SK-N-SH treated with all-trans-retinoic acid at 6 μM for 48 hours (cell line): Measurements from ENCODE around the gene RBMS3.

Source experiments
- CREB5 ChIP-seq: fragments of 250-450 bp; sonication (Bioruptor Pico); IDR thresholded peaks from 2 replicates; pipeline ENCODE4 v1.5.1; 2020; ENCODE audit warnings: low read depth, mild to moderate bottlenecking, moderate library complexity
- ESRRG ChIP-seq: fragments of 250-450 bp; sonication (Bioruptor Pico); IDR thresholded peaks from 2 replicates; pipeline ENCODE4 v1.6.1; 2021; ENCODE audit warnings: mild to moderate bottlenecking
- ISL1 ChIP-seq: fragments of 250-450 bp; sonication (Bioruptor Pico); IDR thresholded peaks from 2 replicates; pipeline ENCODE4 v2.1.2; 2022; ENCODE audit warnings: mild to moderate bottlenecking, moderate library complexity
- PATZ1 ChIP-seq: fragments of 250-450 bp; sonication (Bioruptor Pico); IDR thresholded peaks from 2 replicates; pipeline ENCODE4 v1.8.0; 2020; ENCODE audit warnings: mild to moderate bottlenecking, moderate library complexity, borderline replicate concordance
- POU6F1 ChIP-seq: fragments of 250-450 bp; sonication (Bioruptor Pico); IDR thresholded peaks from 2 replicates; pipeline ENCODE4 v1.8.0; 2021; ENCODE audit warnings: low read depth, mild to moderate bottlenecking, moderate library complexity, borderline replicate concordance
- PPARA ChIP-seq: fragments of 250-450 bp; sonication (Bioruptor Pico); IDR thresholded peaks from 2 replicates; pipeline ENCODE4 v1.5.0; 2020; ENCODE audit warnings: mild to moderate bottlenecking, borderline replicate concordance
- SNAI2 ChIP-seq: fragments of 250-450 bp; sonication (Bioruptor Pico); IDR thresholded peaks from 2 replicates; pipeline ENCODE4 v1.5.0; 2020; ENCODE audit warnings: mild to moderate bottlenecking, moderate library complexity
- ZFP3 ChIP-seq: fragments of 250-450 bp; sonication (Bioruptor Pico); IDR thresholded peaks from 2 replicates; pipeline ENCODE4 v1.5.0; 2020; ENCODE audit warnings: mild to moderate bottlenecking, moderate library complexity

- TF ChIP-seq CREB5 (CRISPR knock-in tag) (no peak), PPARA (CRISPR knock-in tag) (no peak), ISL1 (CRISPR knock-in tag) (no peak), POU6F1 (no peak), PATZ1 (CRISPR knock-in tag) (no peak), SNAI2 (CRISPR knock-in tag) (no peak), ESRRG (CRISPR knock-in tag) (no peak), ZFP3 (CRISPR knock-in tag) (no peak)
These were observed 327.8 kb downstream of the RBMS3 start for GRCh38 chr3:29608414-29609327.
